ENCODE results near the gene PAPPA. TPM values are rescaled to one million over a fixed set of nuclear protein-coding genes. Genes with fewer than 3 reads are reported as not detected.

The PAPPA gene
- total RNA-seq, 1 donor from 2014 or later, result 2.9 TPM

GRCh38 chr9:116391306-116391900 is 237.8 kb downstream of the PAPPA start:
- no peaks in the 10 kb centered on the region for H3K4me1 Mint-ChIP-seq
- H3K27ac Mint-ChIP-seq, result no peak overlapping the region
- H3K9me3 Mint-ChIP-seq, result no peaks in the 10 kb centered on the region
- no peak for DNase-seq (ENCODE audit: low spot score in 2 of 2, unreplicated experiment in 2 of 2)
- no peaks in the 10 kb centered on the region for H3K27me3 Mint-ChIP-seq (ENCODE audit: low read depth)
- no peaks in the 10 kb centered on the region for H3K36me3 Mint-ChIP-seq
- H3K4me3 Mint-ChIP-seq, result no peak overlapping the region
- TF ChIP-seq CTCF (IDR thresholded peaks at IDR 0.05; ENCODE audit: unreplicated experiment), result no peak

GRCh38 chr9:116393198-116393597 is 239.6 kb downstream of the PAPPA start:
- no peak for DNase-seq (ENCODE audit: low spot score in 2 of 2, unreplicated experiment in 2 of 2)
- no peaks in the 10 kb centered on the region for H3K27me3 Mint-ChIP-seq (ENCODE audit: low read depth)
- H3K4me1 Mint-ChIP-seq, result no peaks in the 10 kb centered on the region
- no peak overlapping the region for H3K4me3 Mint-ChIP-seq
- no peak overlapping the region for H3K27ac Mint-ChIP-seq
- no peak for TF ChIP-seq CTCF (IDR thresholded peaks at IDR 0.05; ENCODE audit: unreplicated experiment)
- no peaks in the 10 kb centered on the region for H3K9me3 Mint-ChIP-seq
- peaks cover 4% of the 10 kb centered on the region for H3K36me3 Mint-ChIP-seq

- Mint-ChIP-seq H3K9me3 (no peaks in the 10 kb centered on the region), H3K4me1 (no peaks in the 10 kb centered on the region), H3K4me3 (no peak overlapping the region), H3K36me3 (peaks cover 4% of the 10 kb centered on the region), H3K27me3 (ENCODE audit: low read depth) (no peaks in the 10 kb centered on the region), H3K27ac (no peak overlapping the region)
- TF ChIP-seq CTCF (IDR thresholded peaks at IDR 0.05; ENCODE audit: unreplicated experiment), result no peak
- DNase-seq (ENCODE audit: low spot score in 2 of 2, unreplicated experiment in 2 of 2), result no peak
Observed at GRCh38 chr9:116394070-116394469, 240.5 kb downstream of the PAPPA start.

GRCh38 chr9:116394894-116395698 is 241.5 kb downstream of the PAPPA start:
- peaks cover 4% of the 10 kb centered on the region for H3K36me3 Mint-ChIP-seq
- no peaks in the 10 kb centered on the region for H3K4me1 Mint-ChIP-seq
- no peak for DNase-seq (ENCODE audit: low spot score in 2 of 2, unreplicated experiment in 2 of 2)
- H3K9me3 Mint-ChIP-seq, result no peaks in the 10 kb centered on the region
- no peak overlapping the region for H3K4me3 Mint-ChIP-seq
- no peak overlapping the region for H3K27ac Mint-ChIP-seq
- H3K27me3 Mint-ChIP-seq (ENCODE audit: low read depth), result no peaks in the 10 kb centered on the region
- TF ChIP-seq CTCF (IDR thresholded peaks at IDR 0.05; ENCODE audit: unreplicated experiment), result no peak

GRCh38 chr9:116395699-116396037 is 242.1 kb downstream of the PAPPA start:
- H3K27ac Mint-ChIP-seq, result no peak overlapping the region
- H3K27me3 Mint-ChIP-seq (ENCODE audit: low read depth), result no peaks in the 10 kb centered on the region
- no peak overlapping the region for H3K4me3 Mint-ChIP-seq
- H3K9me3 Mint-ChIP-seq, result no peaks in the 10 kb centered on the region
- no peak for TF ChIP-seq CTCF (IDR thresholded peaks at IDR 0.05; ENCODE audit: unreplicated experiment)
- no peak for DNase-seq (ENCODE audit: low spot score in 2 of 2, unreplicated experiment in 2 of 2)
- H3K36me3 Mint-ChIP-seq, result peaks cover 4% of the 10 kb centered on the region
- no peaks in the 10 kb centered on the region for H3K4me1 Mint-ChIP-seq

All from mesothelial cell of epicardium (in vitro differentiated cells).